Effector CD8-positive, alpha-beta T cell (primary cell): ENCODE data around the gene SH2B3.

ENCODE experiments used
- DNase-seq: peaks from one replicate; lab custom pipeline; 2025; lab: John Stamatoyannopoulos, UW

The SH2B3 gene

DNA sequence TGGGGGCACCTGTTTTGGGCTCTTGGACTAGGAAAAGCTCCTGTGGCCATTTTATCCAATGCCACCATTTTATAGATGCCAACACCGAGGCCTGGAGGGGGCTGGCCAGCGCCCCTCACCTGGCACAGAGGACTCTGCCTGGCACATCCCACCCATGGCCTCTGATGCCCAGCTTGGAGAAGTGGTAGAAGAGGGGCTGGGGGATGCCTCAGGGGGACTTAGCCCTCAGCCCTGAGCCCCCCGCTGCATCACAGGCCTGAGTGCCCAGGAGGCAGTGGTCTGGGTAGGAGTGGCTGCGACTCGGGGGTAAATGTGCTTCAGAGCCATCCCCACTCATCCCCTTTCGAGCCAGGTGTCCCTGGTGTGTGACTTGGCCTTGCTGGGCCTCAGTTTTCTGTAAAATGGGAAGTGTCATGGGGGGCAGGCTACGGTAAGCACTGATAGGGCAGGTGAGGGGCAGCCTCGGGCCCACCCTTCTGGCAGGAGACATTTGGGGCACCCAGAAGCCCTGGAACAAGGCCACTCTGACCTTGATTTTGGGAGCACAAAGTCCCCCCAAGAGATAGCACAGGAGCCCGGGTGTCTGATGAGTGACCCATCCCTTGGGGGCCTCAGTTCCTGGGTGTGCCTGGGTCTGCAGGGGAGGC, 22.5 kb downstream of the SH2B3 start:
- no peak for DNase-seq

DNA sequence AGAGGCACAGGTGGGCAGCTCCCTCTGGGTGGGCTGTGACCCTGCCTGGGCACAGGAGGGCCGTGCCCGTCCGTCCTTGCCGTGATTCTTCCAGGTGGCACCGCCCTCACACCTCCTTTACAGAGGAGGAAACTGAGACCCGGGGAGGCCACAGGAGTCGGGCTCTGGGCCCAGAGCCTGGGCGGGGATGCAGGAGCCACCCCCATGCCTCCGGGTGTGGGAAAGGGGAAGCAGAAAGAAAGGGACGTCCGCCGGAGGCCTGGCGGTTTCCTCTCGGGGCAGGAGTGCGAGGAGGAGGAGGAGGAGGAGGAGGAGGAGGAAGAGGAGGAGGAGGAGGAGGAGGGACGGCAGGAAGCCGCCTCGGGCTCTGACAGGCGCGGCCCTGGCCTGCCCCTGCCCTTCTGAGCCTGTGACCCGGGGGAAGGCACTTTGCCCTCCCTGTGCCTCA, 23.0 kb downstream of the SH2B3 start:
- no peak for DNase-seq

DNA sequence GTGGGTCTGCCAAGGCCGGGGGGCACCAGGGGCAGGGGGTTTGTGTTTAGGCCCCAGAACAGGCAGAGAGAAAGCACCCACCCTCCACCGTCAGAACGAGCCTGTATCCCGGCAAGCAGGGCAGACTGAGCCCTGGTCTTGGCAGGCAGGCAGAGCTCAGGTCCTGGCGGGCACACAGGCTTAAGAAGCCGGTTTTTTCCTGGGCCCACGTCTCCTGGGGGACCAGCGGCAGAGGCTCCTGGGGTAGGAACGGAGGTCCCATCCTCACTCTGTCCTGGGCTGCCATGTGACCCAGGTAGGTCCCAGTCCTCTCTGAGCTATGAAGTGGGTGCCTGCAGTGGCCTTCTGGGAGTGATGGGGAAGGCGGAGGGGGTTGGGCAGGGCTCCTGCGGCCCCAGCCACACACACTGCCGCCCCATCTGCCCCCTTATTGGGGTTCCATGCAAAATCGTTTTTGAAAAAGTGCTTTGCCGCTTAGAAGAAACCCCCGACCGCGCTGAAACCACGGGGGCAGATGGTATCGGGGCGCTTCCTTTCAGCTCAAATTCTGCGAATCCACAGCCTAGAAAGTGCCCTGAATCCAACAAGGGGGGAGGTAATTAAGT, 24.2 kb downstream of the SH2B3 start:
- DNase-seq: peak; percentile 43

DNA sequence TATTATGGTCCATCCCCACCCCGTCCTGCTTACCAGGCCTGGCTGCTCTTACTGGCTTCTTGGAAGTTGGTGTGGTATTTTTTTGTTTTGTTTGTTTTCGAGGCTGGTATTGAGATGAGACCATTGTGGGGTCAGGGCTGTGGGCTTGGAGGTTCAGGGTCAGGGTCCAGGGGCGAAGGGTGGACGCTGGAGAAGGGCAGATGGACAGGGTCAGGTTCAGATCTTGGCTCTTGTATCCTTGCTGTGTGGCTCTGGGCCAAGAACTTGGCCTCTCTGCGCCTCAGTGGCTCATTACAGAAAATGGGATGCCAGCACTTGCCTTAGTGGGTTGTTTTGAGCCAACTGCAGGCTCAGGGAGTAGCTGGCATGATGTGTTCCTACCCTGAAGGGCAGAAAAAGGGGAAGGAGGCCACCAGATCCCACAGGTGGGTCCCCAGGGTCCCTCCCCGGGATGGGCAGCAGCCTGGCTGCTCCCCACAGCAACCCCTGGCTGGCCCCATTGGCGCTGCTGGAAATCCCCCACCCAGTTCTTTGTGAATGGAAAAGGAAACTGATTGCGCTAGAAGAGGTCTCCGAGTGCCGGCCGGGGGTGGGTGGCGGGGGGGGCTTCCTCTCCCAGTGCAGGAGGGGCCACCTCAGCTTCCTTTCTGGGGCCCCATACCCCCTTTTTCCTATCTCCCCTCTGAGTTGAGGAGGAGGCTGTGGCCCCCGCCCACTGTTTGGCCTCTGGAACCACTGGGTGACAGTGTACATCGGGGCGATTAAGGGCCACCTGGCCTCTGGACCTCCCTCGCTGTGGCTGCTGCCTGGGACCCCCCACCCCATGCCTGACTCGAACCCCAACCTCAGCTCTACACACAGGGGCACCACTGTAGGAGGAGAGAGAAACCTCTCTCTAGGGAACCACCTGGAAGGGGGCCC, 25.0 kb downstream of the SH2B3 start:
- peak; percentile 59 for DNase-seq

DNA sequence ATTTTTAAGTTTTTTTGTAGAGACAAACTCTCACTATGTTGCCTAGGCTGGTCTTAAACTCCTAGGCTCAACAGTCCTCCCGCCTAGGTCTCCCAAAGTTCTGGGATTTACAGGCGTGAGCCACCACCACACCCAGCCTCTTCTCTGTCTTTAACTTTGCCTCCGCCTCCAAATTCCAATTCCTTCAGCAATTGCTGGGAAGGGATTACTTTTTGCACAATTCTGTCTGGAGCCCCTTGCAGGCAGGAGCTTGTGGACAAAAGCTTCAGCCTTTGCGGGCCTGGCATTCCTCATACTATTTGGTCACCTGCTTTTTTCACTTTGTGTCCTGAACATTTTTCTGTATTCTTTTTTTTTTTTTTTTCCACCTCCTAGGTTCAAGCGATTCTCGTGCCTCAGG, 26.0 kb downstream of the SH2B3 start:
- DNase-seq: no peak

DNA sequence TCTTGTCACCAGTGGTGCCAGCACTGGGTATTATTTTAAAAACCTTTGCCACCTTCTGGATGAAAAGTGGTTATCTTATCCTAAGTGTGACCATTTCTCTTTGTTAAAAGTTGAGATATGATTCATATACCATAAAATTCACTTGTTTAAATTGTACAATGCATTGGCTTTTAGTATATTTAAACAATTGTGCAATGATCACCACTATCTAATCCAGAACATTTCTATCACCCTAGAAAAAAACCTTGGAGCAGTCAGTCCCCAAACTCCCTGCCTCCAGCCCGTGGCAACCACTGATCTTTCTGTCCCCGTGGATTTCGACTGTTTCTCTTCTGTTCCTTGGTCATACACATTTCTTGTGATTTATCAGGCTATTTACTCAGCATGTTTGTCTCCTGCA, 28.3 kb downstream of the SH2B3 start:
- DNase-seq: no peak

DNA sequence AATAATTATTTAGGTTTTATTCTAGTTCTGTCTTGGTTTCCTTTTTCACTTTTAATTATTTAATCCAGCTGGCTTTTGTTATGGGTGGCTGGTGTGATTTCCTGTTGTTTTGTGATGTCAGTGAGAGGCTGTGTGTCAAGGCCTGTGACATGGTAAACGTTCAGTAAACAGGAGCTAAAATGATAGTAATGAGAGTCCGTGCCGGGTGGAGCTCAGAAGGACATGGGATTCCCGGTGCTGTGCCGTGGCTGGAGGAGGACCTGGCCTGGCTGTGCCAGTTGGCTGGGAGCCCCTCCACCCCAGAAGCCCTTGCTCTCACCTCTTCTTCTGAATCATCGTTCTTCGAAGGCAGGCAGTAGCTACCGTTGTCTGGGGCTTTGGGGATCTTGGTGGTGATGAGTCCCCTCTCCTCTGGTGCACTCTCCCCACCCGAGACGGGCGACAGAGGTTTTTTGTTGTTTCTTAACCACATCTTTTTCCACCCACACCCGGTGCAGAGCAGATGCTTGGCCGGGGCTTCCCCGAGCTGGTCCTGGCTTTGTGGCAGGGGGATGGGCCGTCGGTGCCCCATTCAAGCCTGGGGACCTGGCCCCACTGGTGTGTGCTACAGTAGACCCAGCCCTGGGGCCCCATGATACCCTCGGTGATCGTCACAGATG, 29.1 kb downstream of the SH2B3 start:
- peak; percentile 58 for DNase-seq

DNA sequence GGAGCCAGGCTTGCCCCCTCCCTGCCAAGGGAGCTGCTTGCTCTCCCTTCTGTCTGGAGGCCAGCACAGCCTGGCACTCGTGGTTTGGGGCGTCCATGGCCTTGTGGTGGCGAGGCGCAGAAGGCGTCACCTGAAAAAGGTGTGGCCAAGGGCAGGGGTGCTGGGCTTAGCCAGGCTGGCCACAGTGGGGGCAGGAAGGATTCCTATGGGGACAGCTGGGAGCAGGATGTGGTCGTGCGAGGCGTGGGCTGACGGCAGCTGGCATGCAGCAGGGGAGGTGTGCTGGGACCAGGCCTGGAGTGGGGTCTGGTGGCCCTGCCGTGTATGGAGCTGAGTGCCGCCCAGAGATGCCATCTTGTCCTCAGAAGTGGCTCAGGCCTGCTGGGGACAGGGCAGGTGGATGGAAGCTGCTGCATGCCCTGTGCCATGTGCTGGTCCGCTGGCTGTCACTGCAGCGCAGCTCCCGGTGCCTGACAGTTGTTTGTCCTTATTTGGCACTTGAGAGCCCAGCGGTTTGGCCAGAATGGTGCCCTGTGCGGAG, 30.0 kb downstream of the SH2B3 start:
- no peak for DNase-seq

DNA sequence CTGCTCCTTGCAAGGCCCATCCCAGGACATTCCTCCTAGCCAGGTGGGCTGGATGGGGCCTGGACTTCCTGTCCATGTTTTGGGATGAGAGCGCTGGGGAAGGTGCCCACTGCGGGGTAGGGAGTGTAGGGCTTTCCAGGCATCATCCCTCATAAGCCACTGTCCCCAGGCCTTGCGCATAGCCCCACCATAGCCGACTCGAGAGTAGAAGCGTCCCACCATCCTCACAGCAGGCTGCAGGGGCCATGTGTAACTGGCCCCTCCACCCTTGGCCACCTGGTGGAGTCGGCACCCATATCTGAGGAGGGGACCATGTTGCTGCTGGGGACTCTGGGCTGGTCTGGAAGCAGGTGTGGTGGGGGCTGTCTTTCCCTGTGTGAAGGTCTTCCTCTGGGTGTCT, 30.5 kb downstream of the SH2B3 start:
- DNase-seq: no peak

DNA sequence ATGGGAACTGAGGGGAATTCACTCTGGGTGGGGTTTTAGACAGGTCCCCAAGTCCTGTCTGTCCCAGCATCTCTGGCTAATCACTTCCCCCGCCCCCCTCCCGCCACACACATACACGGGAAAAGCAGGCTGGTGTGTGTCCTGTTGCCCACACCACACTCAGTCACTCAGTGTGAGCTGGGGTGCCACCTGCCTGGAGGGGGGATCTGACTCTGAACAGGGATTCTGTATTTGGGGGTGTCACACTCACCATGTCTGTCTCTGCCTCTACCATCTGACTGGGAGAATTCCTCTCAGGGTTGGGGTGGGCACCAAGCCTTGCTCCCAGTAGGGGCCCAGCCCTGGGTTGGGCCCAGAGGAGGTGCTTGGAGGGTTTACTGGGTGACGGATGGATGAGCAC, 31.1 kb downstream of the SH2B3 start:
- no peak for DNase-seq

DNA sequence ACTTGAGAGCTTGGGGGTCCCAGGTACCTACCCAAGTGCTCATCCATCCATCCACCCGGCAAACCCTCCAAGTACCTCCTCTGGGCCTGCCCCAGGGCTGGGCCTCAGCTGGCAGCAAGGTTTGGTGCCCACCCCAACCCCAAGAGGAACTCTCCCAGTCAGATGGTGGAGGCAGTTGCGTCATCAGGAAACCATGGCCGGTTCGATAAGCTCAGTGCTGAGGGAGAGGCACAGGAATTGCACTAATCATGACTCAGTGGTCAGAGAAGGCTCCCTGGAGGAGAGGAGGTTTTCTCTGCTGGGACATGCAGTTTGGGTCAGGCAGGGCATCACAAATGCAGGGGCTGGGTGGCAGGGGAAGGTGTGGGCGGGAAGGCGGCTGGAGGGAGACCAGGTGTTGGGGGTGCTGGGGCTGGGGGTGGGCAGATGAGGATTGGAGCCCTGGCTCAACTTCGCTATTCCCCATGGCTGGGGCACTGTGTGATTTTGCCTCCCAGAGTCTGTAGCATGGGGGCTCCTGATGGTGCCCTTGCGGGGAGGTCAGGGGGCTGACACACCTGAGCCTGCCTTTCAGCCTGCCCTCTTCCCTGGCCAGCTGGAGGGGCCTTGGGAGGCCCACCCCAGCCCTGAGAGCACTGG, 32.2 kb downstream of the SH2B3 start:
- DNase-seq: no peak

DNA sequence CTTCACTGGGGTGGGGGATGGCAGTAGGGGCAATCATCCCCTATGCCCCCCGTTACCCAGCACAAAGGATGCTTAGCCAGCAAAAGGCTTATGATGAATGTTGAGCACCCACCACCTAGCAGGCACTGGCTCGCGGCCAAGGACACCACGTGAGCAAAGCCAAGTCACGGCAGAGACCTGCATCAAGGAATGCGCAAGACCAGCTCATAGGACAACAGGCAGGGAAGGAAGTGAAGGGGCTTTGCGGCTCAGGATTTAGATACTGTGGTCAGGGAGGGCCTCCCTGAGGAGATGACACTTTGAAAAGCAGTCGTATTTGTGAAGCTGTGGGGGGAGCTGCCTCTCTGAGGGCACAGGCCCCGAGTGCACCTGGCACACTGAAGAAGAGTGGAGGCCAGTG, 32.8 kb downstream of the SH2B3 start:
- DNase-seq: peak; percentile 63

DNA sequence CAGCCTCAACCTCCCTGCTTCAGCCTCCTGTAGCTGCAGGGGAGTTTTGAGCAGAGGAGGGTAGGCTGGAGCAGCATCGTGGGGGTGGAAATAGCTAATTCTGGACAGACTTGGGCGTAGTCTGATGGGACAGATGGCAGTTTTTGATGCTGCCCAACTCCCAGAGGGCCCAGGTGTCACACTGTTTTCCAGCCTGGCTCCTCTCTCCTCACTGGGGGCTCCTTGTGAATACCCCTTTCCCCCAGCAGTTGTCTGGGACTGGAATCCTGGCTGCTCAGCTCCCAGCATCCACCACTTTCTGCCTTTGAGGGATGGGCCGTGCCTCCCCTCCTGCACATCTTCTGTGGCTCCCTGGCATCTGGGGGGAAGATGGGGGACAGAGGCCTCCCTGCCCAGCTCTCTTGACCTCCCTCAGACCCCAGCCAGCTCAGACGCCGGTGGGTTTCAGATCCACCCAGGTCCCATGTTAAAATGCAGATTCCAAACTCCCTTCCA, 34.0 kb downstream of the SH2B3 start:
- no peak for DNase-seq

DNA sequence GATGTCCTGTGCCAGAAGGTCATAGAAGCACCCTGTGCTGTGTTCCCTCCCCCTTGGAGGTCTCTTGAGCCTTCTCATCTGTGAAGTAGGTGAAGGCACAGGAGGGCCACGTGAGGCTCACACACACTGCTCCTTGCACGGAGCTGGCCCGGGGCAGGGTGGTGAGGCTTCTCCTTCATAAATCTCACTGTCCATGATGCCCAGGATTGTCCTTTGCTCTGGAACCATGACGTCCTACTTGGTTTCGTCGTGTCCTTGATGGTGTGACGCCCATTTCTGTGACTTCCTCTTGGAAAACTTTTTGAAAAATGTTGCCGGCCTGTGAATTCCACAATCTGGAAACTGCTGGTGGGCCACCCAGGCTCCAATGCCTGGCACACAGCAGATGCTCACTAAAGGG, 34.4 kb downstream of the SH2B3 start:
- DNase-seq: no peak

DNA sequence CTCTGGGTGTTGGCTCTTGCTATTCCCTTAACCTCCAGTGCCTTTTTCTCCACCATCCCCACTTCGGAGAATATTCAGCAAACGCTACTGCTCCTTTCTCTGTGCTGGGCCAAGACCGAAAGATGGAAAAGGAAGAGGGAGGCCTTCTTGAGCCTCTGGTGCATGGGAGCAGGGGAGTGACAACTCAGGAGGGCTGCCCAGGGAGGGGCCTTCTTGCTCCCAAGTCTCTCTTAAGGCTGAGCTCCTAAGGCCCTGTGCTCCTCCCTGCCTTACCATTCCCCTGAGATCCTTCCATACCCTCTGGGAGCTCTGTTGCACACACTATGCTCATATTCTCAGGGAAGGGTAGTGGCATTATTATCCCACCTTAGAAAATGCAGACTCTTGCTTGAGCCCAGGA, 34.9 kb downstream of the SH2B3 start:
- DNase-seq: no peak

DNA sequence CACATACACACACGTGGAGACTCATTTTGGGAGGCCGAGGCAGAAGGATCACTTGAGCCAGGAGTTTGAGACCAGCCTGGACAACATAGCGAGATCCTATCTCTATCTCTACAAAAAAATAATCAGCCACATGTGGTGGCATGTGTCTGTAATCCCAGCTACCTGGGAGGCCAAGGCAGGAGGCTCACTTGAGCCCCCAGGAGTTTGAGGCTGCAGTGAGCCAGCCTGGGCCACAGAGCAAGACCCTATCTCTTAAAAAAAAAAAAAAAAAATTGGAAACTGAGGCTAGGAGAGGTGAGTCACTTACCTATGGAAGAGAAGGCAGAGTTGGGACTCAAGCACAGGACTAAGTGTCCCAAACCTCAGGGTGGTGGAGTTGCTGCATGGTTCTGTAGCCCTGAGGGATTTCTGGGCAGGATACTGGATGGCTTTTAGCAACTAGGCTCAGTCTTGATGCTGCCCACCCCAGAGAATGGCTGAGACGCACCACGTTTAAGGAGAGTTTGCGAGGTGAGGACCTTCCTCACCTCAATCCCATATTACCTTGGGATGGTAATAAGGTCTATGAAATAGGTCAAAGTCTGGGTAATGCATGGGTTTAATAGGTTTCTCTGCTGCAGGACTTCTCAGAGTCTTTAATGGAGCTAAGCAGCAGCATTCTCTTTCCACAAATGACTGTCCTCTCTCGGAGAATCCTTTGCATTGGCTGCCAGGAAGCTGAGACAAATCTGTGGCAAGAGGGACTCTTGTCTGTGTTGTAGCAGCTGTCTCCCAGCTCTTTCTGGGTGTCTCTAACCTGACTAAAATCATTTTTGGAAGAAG, 35.6 kb downstream of the SH2B3 start:
- DNase-seq: no peak

DNA sequence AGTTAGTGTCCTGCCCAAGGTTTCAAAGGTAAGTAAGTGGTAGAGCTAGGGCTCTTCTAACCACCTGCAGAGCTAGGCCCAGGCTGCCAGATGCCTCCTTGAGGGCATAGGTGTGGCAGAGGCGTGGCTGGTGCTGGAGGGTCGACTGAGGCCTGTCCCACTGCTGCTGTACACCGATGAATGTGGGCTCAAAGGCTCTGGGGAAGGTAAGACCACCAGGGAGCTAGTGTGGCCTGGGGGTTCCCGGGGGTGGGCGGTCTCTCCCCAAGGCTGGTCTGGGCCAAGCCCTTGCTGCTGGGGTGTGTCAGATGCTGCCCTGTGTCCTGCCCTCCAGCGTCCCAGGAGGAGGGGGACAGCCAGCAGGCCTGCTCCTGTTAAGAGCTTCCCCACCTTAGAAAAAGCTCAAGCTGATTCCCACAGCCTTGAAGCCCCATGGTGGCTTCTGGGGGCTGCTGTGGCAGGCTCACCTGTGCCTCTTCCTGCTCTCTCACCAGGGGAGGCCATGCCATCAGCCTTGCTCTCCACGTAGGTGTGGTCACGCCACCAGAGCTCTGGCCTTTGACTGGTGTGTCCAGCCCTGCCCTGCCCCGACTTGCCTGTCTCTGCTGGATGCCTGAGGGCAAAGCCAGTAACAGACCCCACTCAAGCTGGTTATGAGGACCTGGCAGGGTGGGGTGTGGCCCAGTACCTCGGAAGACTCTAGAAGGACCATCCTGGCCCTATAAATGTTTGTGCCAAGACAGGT, 36.8 kb downstream of the SH2B3 start:
- DNase-seq: no peak

DNA sequence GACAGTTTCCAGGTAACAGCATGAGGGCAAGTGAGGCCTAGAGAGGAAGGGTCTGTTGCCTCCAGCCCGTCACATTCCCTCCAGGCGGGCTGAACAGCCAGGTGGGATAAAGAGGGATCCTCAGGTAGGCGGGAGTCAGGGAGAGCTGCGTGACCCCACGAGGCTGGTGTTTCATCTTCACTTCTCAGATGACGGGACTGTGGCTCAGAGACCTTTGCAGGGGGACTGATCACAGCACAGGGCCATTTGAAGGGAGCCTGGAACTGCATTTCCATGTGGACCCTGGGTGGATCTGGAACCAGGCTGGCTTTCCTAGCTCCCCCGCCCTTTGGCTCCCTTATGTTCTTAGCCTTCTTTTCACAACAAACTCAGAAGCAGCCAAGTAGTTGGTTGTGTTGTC, 37.4 kb downstream of the SH2B3 start:
- no peak for DNase-seq

DNA sequence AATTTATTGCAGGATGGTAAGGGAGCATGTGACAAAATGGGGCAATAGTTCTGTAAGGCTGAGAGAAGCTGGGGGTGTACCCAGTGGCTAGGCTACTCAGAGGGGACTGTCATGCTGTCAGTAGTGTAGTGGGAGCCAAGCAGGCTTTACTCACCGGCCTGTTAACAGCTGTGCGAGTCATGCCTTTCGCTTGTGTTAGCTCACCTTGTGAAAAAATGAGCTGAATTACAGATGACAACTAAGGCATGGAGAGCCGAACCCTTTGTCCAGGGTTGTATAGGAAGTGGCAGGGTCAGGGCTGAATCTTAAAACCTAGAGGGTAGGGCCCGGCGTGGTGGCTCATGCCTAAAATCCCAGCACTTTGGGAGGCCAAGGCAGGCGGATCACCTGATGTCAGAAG, 37.9 kb downstream of the SH2B3 start:
- no peak for DNase-seq
